WTC11 (cell line): ENCODE data around the gene SCYGR4. TPM values are rescaled to one million over a fixed set of nuclear protein-coding genes. Genes with fewer than 3 reads are reported as not detected.
A peak's percentile ranks its signal among the peaks of the same experiment; 100 is the strongest.

Source experiments
- ATAC-seq: fragments of 200-7000 bp; cut with Tn5 transposase; 2 replicates; pipeline ENCODE4 v1.10.0; 2021; ENCODE audit warnings: mild to moderate bottlenecking, moderate library complexity
- CTCF ChIA-PET: fragments of 300-600 bp; sonication (Branson Sonifier 250); formaldehyde crosslinking; loops from one replicate; lab custom pipeline; 2021; ENCODE audit warnings: antibody characterized with exemption; lab: Charles Lee
- POLR2A ChIA-PET: fragments of 350-600 bp; sonication (Branson Sonifier 250); formaldehyde crosslinking; loops from one replicate; lab custom pipeline; 2021; ENCODE audit warnings: antibody characterized with exemption; lab: Charles Lee
- DNase-seq: peaks from one replicate; pipeline ENCODE4 v3.0.0; 2021; ENCODE audit warnings: low spot score
- H3K27ac Mint-ChIP-seq: 2 replicates; pipeline ENCODE4 v1.8.0; 2021; ENCODE audit warnings: mixed read lengths
- H3K27me3 Mint-ChIP-seq: 2 replicates; pipeline ENCODE4 v1.8.0; 2021; ENCODE audit warnings: low read depth, mild to moderate bottlenecking, moderate library complexity, mixed read lengths
- H3K36me3 Mint-ChIP-seq: 2 replicates; pipeline ENCODE4 v1.8.0; 2021; ENCODE audit warnings: mixed read lengths
- H3K4me1 Mint-ChIP-seq: 2 replicates; pipeline ENCODE4 v1.8.0; 2022; ENCODE audit warnings: mixed read lengths
- H3K4me3 Mint-ChIP-seq: 2 replicates; pipeline ENCODE4 v1.8.0; 2021; ENCODE audit warnings: mild to moderate bottlenecking, moderate library complexity, mixed read lengths
- H3K9me3 Mint-ChIP-seq: 2 replicates; pipeline ENCODE4 v1.8.0; 2021; ENCODE audit warnings: mixed read lengths
- AFF4 ChIP-seq: sonication (generic); formaldehyde crosslinking; IDR thresholded peaks from 2 replicates; pipeline ENCODE4 v1.8.1; 2023; ENCODE audit warnings: mild to moderate bottlenecking, missing genetic modification reagents, borderline replicate concordance
- ATF6 ChIP-seq: sonication (generic); formaldehyde crosslinking; IDR thresholded peaks from 2 replicates; pipeline ENCODE4 v1.8.1; 2023; ENCODE audit warnings: mild to moderate bottlenecking, missing genetic modification reagents
- CBFB ChIP-seq: sonication (generic); formaldehyde crosslinking; IDR thresholded peaks from 2 replicates; pipeline ENCODE4 v1.8.1; 2022; ENCODE audit warnings: mild to moderate bottlenecking, low read depth, missing genetic modification reagents
- ERG ChIP-seq: fragments of 250-450 bp; sonication (Bioruptor Pico); IDR thresholded peaks from 2 replicates; pipeline ENCODE4 v1.8.0; 2021; ENCODE audit warnings: mild to moderate bottlenecking
- ESRRA ChIP-seq: sonication (generic); formaldehyde crosslinking; IDR thresholded peaks from 2 replicates; pipeline ENCODE4 v1.8.1; 2022; ENCODE audit warnings: mild to moderate bottlenecking, missing genetic modification reagents, borderline replicate concordance
- HMGA2 ChIP-seq: fragments of 250-450 bp; sonication (Bioruptor Pico); IDR thresholded peaks from 2 replicates; pipeline ENCODE4 v1.4.0; 2021; ENCODE audit warnings: mild to moderate bottlenecking, moderate library complexity
- IRF2 ChIP-seq: sonication (generic); formaldehyde crosslinking; IDR thresholded peaks from 2 replicates; pipeline ENCODE4 v1.8.0; 2022; ENCODE audit warnings: low read depth, missing genetic modification reagents, borderline replicate concordance
- JUN ChIP-seq: sonication (generic); formaldehyde crosslinking; IDR thresholded peaks from 2 replicates; pipeline ENCODE4 v1.8.0; 2023; ENCODE audit warnings: mild to moderate bottlenecking, missing genetic modification reagents
- MXD4 ChIP-seq: fragments of 250-450 bp; sonication (Bioruptor Pico); IDR thresholded peaks from 2 replicates; pipeline ENCODE4 v1.8.0; 2021; ENCODE audit warnings: mild to moderate bottlenecking, moderate library complexity, borderline replicate concordance
- NR1H2 ChIP-seq: sonication (generic); formaldehyde crosslinking; IDR thresholded peaks from 2 replicates; pipeline ENCODE4 v1.9.0; 2021; ENCODE audit warnings: mild to moderate bottlenecking, moderate library complexity, missing genetic modification reagents
- SMAD3 ChIP-seq: sonication (generic); formaldehyde crosslinking; IDR thresholded peaks from 2 replicates; pipeline ENCODE4 v1.8.0; 2022; ENCODE audit warnings: missing genetic modification reagents, mild to moderate bottlenecking, borderline replicate concordance
- SMAD4 ChIP-seq: sonication (generic); formaldehyde crosslinking; IDR thresholded peaks from 2 replicates; pipeline ENCODE4 v1.8.0; 2022; ENCODE audit warnings: mild to moderate bottlenecking, missing genetic modification reagents
- TCF7 ChIP-seq: sonication (generic); formaldehyde crosslinking; IDR thresholded peaks from 2 replicates; pipeline ENCODE4 v1.8.0; 2022; ENCODE audit warnings: mild to moderate bottlenecking, low read depth, missing genetic modification reagents, moderate library complexity
- TP53 ChIP-seq: sonication (generic); formaldehyde crosslinking; IDR thresholded peaks from 2 replicates; pipeline ENCODE4 v1.8.1; 2023; ENCODE audit warnings: mild to moderate bottlenecking, missing genetic modification reagents
- ZBTB21 ChIP-seq: sonication (generic); formaldehyde crosslinking; IDR thresholded peaks from 2 replicates; pipeline ENCODE4 v1.8.1; 2023; ENCODE audit warnings: mild to moderate bottlenecking, missing genetic modification reagents, borderline replicate concordance
- ZMAT4 ChIP-seq: fragments of 250-450 bp; sonication (Bioruptor Pico); IDR thresholded peaks from 2 replicates; pipeline ENCODE4 v1.9.0; 2021; ENCODE audit warnings: mild to moderate bottlenecking
- ZNF219 ChIP-seq: sonication (generic); formaldehyde crosslinking; IDR thresholded peaks from 2 replicates; pipeline ENCODE4 v1.8.0; 2023; ENCODE audit warnings: missing genetic modification reagents, mild to moderate bottlenecking, borderline replicate concordance
- ZNF232 ChIP-seq: sonication (generic); formaldehyde crosslinking; IDR thresholded peaks from 2 replicates; pipeline ENCODE4 v1.8.0; 2022; ENCODE audit warnings: mild to moderate bottlenecking, missing genetic modification reagents
- ZNF281 ChIP-seq: sonication (generic); formaldehyde crosslinking; IDR thresholded peaks from 2 replicates; pipeline ENCODE4 v1.8.0; 2023; ENCODE audit warnings: mild to moderate bottlenecking, missing genetic modification reagents
- ZNF532 ChIP-seq: fragments of 250-450 bp; sonication (Bioruptor Pico); IDR thresholded peaks from 2 replicates; pipeline ENCODE4 v1.9.0; 2021; ENCODE audit warnings: mild to moderate bottlenecking, borderline replicate concordance
- total RNA-seq: library from RNA; stranded (reverse); gene quantifications from 3 replicates; pipeline ENCODE4 v1.2.3, GENCODE V29; 2021

SCYGR4 gene
- total RNA-seq, 1 experiment from 2014 or later = not detected

GRCh38 chr2:227643990-227644551 lies 26.8 kb downstream of the SCYGR4 start:
- no peaks in the 10 kb centered on the region for H3K9me3 Mint-ChIP-seq
- no peak overlapping the region for H3K27ac Mint-ChIP-seq
- H3K4me3 Mint-ChIP-seq = no peak overlapping the region
- ChIA-PET CTCF (interaction anchor here (0.6 to 1.5 kb wide), 3 partner anchors 14 to 129 kb away, joined by 3 to 10 read pairs (median 8); no protein-coding TSS in a partner anchor), POLR2A (interaction anchor here (0.5 kb wide), 1 partner anchor 9 kb away, joined by 3 read pairs; no protein-coding TSS in a partner anchor)
- H3K36me3 Mint-ChIP-seq = no peaks in the 10 kb centered on the region
- H3K27me3 Mint-ChIP-seq = no peaks in the 10 kb centered on the region
- H3K4me1 Mint-ChIP-seq = no peaks in the 10 kb centered on the region
- peak; percentile 51; the same call in 1 of the 2 replicates for ATAC-seq
- no peak for DNase-seq
- TF ChIP-seq ZNF219 (CRISPR knock-in tag) = no peak
- TF ChIP-seq AFF4 (CRISPR knock-in tag) = no peak
- TF ChIP-seq TCF7 (CRISPR knock-in tag) = no peak
- TF ChIP-seq TP53 (CRISPR knock-in tag) = no peak
- no peak for TF ChIP-seq SMAD4 (CRISPR knock-in tag)
- no peak for TF ChIP-seq IRF2
- TF ChIP-seq ERG = no peak
- no peak for TF ChIP-seq ESRRA (CRISPR knock-in tag)
- no peak for TF ChIP-seq HMGA2 (CRISPR knock-in tag)
- no peak for TF ChIP-seq MXD4
- TF ChIP-seq ZMAT4 (CRISPR knock-in tag) = no peak

- Mint-ChIP-seq H3K27me3 (no peaks in the 10 kb centered on the region), H3K4me1 (no peaks in the 10 kb centered on the region), H3K36me3 (no peaks in the 10 kb centered on the region), H3K4me3 (no peak overlapping the region), H3K27ac (no peak overlapping the region), H3K9me3 (no peaks in the 10 kb centered on the region)
- ChIA-PET CTCF (no interaction called here), POLR2A (no interaction called here)
- DNase-seq (no peak), ATAC-seq (no peak)
- TF ChIP-seq ZMAT4 (CRISPR knock-in tag) = no peak
- TF ChIP-seq ZNF281 (CRISPR knock-in tag) = no peak
- TF ChIP-seq NR1H2 (CRISPR knock-in tag) = no peak
- no peak for TF ChIP-seq ZBTB21 (CRISPR knock-in tag)
- TF ChIP-seq ZNF532 (CRISPR knock-in tag) = no peak
- no peak for TF ChIP-seq ZNF232 (CRISPR knock-in tag)
- no peak for TF ChIP-seq CBFB (CRISPR knock-in tag)
- TF ChIP-seq JUN (CRISPR knock-in tag) = no peak
- TF ChIP-seq HMGA2 (CRISPR knock-in tag) = no peak
- TF ChIP-seq SMAD3 (CRISPR knock-in tag) = no peak
- TF ChIP-seq ATF6 (CRISPR knock-in tag) = no peak
Observed at GRCh38 chr2:227653419-227653818, 36.1 kb downstream of the SCYGR4 start.
